IPS DF 6.9 (cell line): ENCODE data around the gene TARBP2.

Experiments used
- DNase-seq: peaks from one replicate; pipeline ENCODE4 v3.0.0-alpha.2; 2013; ENCODE audit warnings: low read depth, low spot score
- H3K27ac ChIP-seq: one replicate; pipeline ENCODE4 v1.5.1; 2013; ENCODE audit warnings: low read length, control low read depth
- H3K27me3 ChIP-seq: 2 replicates; pipeline ENCODE4 v1.6.1; 2013; ENCODE audit warnings: mild to moderate bottlenecking, low read length; ENCODE audit not compliant: control insufficient read depth, insufficient read depth
- H3K36me3 ChIP-seq: 2 replicates; pipeline ENCODE4 v1.6.1; 2013; ENCODE audit warnings: low read length; ENCODE audit not compliant: control insufficient read depth, insufficient read depth
- H3K4me1 ChIP-seq: 2 replicates; pipeline ENCODE4 v1.6.1; 2013; ENCODE audit warnings: low read length; ENCODE audit not compliant: control insufficient read depth, insufficient read depth
- H3K4me3 ChIP-seq: 2 replicates; pipeline ENCODE4 v1.5.1; 2013; ENCODE audit warnings: mild to moderate bottlenecking, low read length
- H3K9me3 ChIP-seq: 2 replicates; pipeline ENCODE4 v1.6.1; 2013; ENCODE audit warnings: low read length, inconsistent platforms; ENCODE audit not compliant: control insufficient read depth, insufficient read depth
- whole genome bisulfite sequencing: extraction: QIAGEN DNeasy Blood & Tissue Kit; methylation state at CpG from one replicate; pipeline ENCODE4 v1.1.7; 2013; ENCODE audit warnings: mixed read lengths, missing lambda C conversion rate; ENCODE audit not compliant: insufficient read length, insufficient coverage; 5-methylcytosine and 5-hydroxymethylcytosine counted together

The TARBP2 gene

GRCh38 chr12:53515291-53515680 lies 14.2 kb downstream of the TARBP2 start:
- no CpG with 5 or more reads among the region's 2 CpGs for WGBS
- Histone ChIP-seq H3K4me1 (no peaks in the 10 kb centered on the region), H3K36me3 (no peaks in the 10 kb centered on the region), H3K27ac (no peak overlapping the region), H3K9me3 (no peaks in the 10 kb centered on the region), H3K4me3 (no peak overlapping the region), H3K27me3 (no peaks in the 10 kb centered on the region)
- no peak for DNase-seq

GRCh38 chr12:53516758-53517455 lies 15.8 kb downstream of the TARBP2 start:
- H3K4me1 ChIP-seq: no peaks in the 10 kb centered on the region
- DNase-seq: no peak
- no peaks in the 10 kb centered on the region for H3K27me3 ChIP-seq
- H3K9me3 ChIP-seq: no peaks in the 10 kb centered on the region
- H3K4me3 ChIP-seq: no peak overlapping the region
- no peak overlapping the region for H3K27ac ChIP-seq
- no peaks in the 10 kb centered on the region; the same call in 1 of the 2 replicates for H3K36me3 ChIP-seq
- no CpG with 5 or more reads among the region's 13 CpGs for WGBS

GRCh38 chr12:53518381-53518780 lies 17.3 kb downstream of the TARBP2 start:
- Histone ChIP-seq H3K9me3 (no peaks in the 10 kb centered on the region), H3K27ac (no peak overlapping the region), H3K27me3 (no peaks in the 10 kb centered on the region), H3K4me1 (no peaks in the 10 kb centered on the region), H3K4me3 (no peak overlapping the region), H3K36me3 (no peaks in the 10 kb centered on the region; the same call in 1 of the 2 replicates)
- WGBS: no CpG with 5 or more reads among the region's 5 CpGs
- DNase-seq: no peak

DNA sequence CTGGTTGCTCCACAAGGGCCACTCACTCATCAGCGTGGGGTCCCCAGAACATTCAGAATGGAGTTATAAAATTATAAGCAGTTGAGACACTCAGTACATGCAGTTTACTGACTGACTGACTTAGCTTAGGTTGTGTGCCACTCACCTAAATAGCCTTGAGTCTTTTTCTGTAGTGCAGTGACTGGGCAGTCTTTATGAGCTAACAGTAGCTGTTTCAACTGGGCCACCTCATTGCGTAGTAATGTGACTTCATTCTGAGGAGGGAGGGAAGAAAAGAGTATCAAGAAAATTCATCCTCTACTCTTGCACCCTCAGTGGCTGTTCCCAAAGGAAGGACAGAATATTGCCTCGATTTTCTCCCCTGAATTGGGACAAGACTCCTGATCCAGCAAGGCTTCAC lies 22.0 kb downstream of the TARBP2 start:
- H3K4me1 ChIP-seq: no peaks in the 10 kb centered on the region
- H3K27me3 ChIP-seq: no peaks in the 10 kb centered on the region
- no CpG with 5 or more reads among the region's 3 CpGs for WGBS
- no peaks in the 10 kb centered on the region; the same call in 1 of the 2 replicates for H3K36me3 ChIP-seq
- H3K4me3 ChIP-seq: no peak overlapping the region
- no peak overlapping the region for H3K27ac ChIP-seq
- H3K9me3 ChIP-seq: no peaks in the 10 kb centered on the region
- DNase-seq: no peak

DNA sequence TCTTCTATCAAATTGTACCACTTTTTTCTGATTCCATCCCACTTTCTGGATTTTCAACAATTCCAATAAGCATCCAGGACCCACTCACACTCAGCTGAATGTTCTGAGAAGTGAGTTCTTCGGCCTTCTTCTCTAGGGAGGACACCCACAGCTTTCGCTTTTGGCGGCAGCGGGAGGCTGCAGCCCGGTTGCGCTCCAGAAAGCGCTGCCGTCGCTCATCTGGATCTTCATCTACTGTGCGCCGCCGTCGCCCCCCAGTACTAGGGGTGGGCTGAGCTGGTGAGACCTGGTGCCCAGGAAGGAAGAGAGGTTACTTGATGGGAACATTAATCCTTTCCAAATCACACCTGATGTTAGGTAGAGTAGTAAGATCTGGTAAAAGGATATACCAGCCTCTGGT lies 23.4 kb downstream of the TARBP2 start:
- no peak overlapping the region for H3K27ac ChIP-seq
- no peaks in the 10 kb centered on the region for H3K9me3 ChIP-seq
- no peak overlapping the region for H3K4me3 ChIP-seq
- H3K4me1 ChIP-seq: no peaks in the 10 kb centered on the region
- H3K27me3 ChIP-seq: no peaks in the 10 kb centered on the region
- no peaks in the 10 kb centered on the region; the same call in 1 of the 2 replicates for H3K36me3 ChIP-seq
- DNase-seq: no peak
- no CpG with 5 or more reads among the region's 13 CpGs for WGBS

GRCh38 chr12:53530061-53530460 lies 29.0 kb downstream of the TARBP2 start:
- WGBS: no CpG with 5 or more reads among the region's 2 CpGs
- H3K36me3 ChIP-seq: peaks cover 5% of the 10 kb centered on the region; the same call in 1 of the 2 replicates
- DNase-seq: no peak

DNA sequence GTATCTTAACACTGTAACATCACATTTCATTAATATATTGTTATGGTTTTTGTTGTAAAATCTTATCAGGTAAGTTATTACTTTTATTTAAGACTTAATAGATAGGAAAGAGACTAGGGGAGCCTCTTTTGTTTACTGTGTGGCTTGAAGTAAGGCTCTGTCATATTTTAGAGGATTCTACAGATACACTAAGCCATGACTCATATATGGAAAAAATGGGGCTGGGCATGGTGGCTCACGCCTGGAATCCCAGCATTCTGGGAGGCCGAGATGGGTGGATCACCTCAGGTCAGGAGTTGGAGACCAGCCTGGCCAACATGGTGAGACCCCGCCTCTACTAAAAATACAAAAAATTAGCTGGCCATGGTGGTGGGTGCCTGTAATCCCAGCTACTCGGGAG lies 29.8 kb downstream of the TARBP2 start:
- WGBS: no CpG with 5 or more reads among the region's 4 CpGs
- Histone ChIP-seq H3K27ac (no peak overlapping the region), H3K4me3 (no peak overlapping the region), H3K9me3 (no peaks in the 10 kb centered on the region), H3K27me3 (no peaks in the 10 kb centered on the region), H3K4me1 (no peaks in the 10 kb centered on the region), H3K36me3 (peaks cover 5% of the 10 kb centered on the region; the same call in 1 of the 2 replicates)
- DNase-seq: no peak

More at GRCh38 chr12:53530061-53530460, 29.0 kb downstream of the TARBP2 start:
- Histone ChIP-seq H3K4me1 (no peaks in the 10 kb centered on the region), H3K27ac (no peak overlapping the region), H3K4me3 (no peak overlapping the region), H3K27me3 (no peaks in the 10 kb centered on the region), H3K9me3 (no peaks in the 10 kb centered on the region)

- H3K36me3 ChIP-seq: peaks cover 5% of the 10 kb centered on the region; the same call in 1 of the 2 replicates
- no peak for DNase-seq
These were observed 30.9 kb downstream of the TARBP2 start for GRCh38 chr12:53532021-53532420.

GRCh38 chr12:53532524-53533445 lies 31.7 kb downstream of the TARBP2 start:
- WGBS: no CpG with 5 or more reads among the region's 7 CpGs
- peaks cover 5% of the 10 kb centered on the region; the same call in 1 of the 2 replicates for H3K36me3 ChIP-seq

More at GRCh38 chr12:53532021-53532420, 30.9 kb downstream of the TARBP2 start:
- Histone ChIP-seq H3K4me1 (no peaks in the 10 kb centered on the region), H3K4me3 (no peak overlapping the region), H3K27me3 (no peaks in the 10 kb centered on the region), H3K27ac (no peak overlapping the region), H3K9me3 (no peaks in the 10 kb centered on the region)
- no CpG with 5 or more reads among the region's 3 CpGs for WGBS

GRCh38 chr12:53533471-53533870 lies 32.4 kb downstream of the TARBP2 start:
- H3K27ac ChIP-seq: no peak overlapping the region
- WGBS: no CpG with 5 or more reads among the region's 2 CpGs
- H3K27me3 ChIP-seq: no peaks in the 10 kb centered on the region
- H3K36me3 ChIP-seq: peaks cover 5% of the 10 kb centered on the region; the same call in 1 of the 2 replicates
- no peak for DNase-seq
- H3K4me3 ChIP-seq: no peak overlapping the region
- H3K9me3 ChIP-seq: no peaks in the 10 kb centered on the region
- H3K4me1 ChIP-seq: no peaks in the 10 kb centered on the region

More at GRCh38 chr12:53532524-53533445, 31.7 kb downstream of the TARBP2 start:
- Histone ChIP-seq H3K4me3 (no peak overlapping the region), H3K4me1 (no peaks in the 10 kb centered on the region), H3K27me3 (no peaks in the 10 kb centered on the region), H3K27ac (no peak overlapping the region), H3K9me3 (no peaks in the 10 kb centered on the region)
- DNase-seq: no peak
